ENCODE data around the gene ARFGAP1.
"Not testable (repeated sequence)": the region's sequence is repeated elsewhere in the genome, so short reads cannot be mapped to it uniquely, and the experiment has no call there.

ARFGAP1 gene

GRCh38 chr20:63241272-63241671 is 31.3 kb upstream of the ARFGAP1 start:
- no peak for DNase-seq

DNA sequence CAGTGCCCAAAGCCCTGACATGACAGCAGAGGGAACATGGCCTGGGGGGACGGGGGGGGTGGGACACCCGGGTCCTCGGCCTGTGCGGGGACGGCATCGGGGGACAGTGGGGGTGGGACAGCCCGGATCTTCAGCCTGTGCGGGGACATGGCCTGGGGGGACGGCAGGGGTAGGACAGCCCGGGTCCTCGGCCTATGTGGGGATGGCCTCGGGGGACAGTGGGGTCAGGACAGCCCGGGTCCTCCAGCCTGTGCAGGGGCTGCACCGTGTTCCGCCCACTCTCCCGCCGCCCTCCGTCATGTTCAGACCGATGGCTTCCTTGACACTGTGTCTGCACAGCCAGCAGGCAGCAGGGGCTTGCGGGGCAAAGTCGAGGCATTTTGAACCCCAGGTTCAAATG is 29.9 kb upstream of the ARFGAP1 start:
- no peak for DNase-seq

DNA sequence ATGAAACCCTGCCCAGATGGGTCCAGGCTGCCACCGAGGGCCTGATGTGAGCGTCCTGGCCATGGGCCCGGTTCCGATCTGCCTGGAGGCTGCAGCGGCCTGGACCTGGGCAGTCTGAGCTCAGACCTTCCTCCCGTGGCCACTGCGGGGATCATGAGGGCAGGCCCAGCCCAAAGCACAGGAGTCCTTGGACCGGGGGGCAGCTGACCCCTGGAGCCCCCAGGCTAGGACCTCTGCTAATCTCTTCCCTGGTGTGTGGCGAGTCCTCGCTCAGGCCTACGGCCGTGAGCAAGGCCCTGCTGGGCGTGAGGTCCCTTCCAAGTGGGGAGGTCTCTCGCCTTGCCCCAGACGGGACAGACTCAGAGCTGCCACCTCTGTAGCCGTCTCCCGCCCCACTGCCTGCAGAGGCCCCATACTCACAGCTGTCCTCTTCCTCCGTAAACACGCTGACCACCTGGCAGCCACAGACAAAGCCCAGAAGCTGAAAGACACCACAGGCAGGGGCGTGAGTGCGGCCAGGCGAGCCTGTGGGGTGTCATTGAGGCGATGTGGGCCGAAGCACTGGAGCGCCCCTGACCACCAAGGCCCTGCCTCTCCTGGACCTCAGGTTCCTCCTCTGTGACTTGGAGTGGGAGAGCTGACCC is 28.9 kb upstream of the ARFGAP1 start:
- no peak for DNase-seq

- DNase-seq = no peak
Measured at GRCh38 chr20:63244468-63244867, 28.1 kb upstream of the ARFGAP1 start.

DNA sequence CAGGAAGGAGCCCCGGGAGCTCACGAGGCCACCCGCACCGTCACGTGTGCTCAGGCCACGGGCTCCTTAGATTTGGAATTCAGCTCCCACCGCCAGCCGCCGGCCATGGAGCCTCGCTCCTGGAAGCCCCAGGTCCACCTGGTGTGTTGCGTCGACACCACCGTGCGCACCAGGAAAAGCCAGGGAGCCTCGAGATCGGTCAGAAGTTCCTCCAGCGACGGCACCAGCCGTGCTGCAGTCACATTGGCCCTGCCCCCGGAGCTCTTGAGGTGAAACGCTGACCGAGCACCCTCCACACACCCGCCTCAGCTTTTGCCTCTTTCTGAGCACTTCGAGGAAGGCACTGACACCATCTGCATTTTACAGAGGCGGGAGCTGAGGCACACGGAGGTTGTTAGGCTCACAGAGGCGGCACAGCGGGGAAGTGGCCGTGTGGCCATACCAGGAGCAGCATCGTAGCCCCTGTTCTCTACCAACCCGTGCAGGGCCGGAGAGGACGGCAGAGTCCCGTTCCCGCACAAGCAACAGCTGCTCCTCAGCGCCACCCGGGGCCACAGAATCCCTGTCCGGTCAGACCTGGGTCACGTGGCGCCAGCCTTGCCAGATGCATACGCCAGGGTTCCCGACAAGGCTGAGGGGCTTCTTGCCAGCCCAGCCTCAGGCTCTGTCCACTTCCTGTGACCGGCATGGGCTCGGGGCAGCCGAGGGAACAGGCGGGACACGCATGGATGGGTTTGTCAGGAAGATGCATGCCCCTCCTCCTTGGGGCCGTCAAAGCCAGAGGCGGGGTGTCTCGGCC is 25.9 kb upstream of the ARFGAP1 start:
- no peak for DNase-seq

DNA sequence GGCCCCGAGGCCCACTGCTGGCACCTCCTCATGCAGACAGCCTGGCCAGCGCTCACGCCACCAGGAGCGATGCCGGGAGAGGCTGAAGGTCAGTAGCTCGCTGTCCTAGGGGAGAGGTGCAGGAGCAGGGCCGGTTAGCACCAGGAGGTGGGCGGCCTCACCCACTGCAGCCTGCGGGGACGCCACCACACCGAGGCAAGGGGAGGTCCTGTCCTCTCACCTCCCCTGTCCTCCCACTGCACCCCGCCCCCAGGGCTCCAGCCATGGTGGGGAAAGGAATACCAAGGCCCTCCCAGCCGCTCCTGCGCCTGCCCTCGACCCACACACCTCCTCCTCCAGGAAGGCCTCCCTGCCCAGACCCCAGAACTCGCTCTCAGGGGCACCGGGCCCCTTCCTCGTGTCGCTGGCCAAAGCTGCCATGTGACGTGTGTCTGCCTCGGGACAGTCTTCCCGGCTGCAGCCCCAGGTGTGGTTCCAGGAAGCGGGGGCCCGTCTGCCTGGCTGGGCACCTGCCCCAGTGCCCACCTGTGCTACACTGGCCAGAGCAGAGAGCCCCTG is 24.9 kb upstream of the ARFGAP1 start:
- no peak for DNase-seq

- no peak for DNase-seq
Measured at GRCh38 chr20:63248835-63249591, 23.6 kb upstream of the ARFGAP1 start.

GRCh38 chr20:63249891-63250290 is 22.7 kb upstream of the ARFGAP1 start:
- no peak for DNase-seq

GRCh38 chr20:63251350-63251749 is 21.3 kb upstream of the ARFGAP1 start:
- DNase-seq = not testable (repeated sequence)

DNA sequence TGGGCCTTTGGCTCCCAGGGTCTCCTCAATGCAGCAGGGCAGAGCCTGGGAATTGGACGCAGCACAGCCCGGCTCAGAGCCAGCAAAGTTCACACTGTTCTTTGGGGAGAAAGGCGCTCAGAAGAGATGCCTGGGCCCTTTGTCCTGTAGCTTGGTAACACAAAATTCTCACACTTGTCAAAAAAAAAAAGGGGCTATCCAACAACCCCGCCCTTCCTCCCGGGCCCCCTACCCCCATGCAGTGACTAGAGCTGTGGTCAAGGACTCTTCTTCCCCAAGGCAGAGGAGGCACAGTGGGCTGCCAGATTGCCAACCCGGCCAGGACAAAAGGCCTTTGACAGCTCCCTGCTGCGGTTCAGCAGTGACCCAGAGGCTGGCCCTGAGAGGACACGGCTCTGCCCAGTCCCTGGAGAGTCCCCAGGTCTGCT is 20.3 kb upstream of the ARFGAP1 start:
- DNase-seq = no peak

DNA sequence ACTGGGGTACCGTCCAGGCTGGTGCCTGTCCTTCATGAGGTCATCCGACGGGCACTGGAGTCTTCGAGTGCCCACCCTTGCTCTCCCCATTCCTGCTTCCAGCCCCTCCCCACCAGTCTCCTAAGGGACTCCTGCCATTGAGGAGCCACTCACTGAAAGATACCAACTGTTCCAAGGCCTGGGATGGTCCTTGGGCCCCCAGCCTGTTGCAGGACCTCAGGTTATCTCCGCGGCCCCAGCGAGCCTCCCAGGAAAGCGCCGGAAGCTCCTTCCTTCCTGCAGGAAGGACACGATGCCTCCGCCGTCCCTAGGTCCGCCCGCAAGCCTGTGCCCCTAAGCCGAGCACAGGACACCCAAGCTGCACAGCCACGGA is 19.6 kb upstream of the ARFGAP1 start:
- no peak for DNase-seq

DNA sequence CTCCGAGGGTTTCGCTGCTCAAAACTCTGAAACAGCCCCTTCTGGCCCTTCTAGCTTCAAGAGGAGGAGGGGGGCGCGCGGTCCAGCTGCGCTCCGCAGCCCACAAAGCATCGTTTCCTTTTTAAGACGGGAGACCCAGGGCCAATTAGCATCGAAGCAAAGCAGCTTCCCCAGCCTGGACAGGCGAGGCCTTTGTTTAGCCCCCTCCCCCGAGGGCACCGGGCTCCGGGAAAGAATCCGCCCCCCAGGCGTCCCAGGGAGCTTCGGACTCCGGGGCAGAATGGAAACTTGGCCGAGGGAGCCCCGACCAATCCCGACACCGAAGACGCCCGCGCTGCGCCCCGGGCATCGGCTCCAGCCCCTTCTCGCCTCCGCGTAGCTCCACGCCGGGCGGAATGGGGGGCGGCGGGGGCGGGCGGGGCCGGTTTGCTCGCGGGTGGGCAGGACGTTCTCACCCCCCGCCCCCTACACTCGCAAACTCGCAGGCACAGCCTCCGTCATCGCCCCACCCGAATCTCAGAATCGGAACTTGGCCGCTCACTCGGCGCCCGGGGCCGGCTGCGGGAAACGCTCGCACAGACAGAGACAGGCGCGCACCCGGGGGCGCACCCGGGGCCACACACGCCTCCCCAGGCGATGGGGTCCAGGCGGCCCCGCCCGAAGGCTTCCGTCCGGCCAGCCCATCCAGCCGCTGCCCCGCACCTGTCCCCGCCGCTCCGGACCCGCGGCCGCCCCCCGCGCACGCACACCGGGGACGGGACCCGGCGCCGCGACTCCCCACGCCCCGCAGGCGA is 19.0 kb upstream of the ARFGAP1 start:
- DNase-seq = no peak

GRCh38 chr20:63254232-63254605 is 18.4 kb upstream of the ARFGAP1 start, which contains the start of gene NKAIN4:
Gene NKAIN4, minus strand, starts transcription at chr20:63254463. Its CDS starts 13 bp downstream, at chr20:63254450.
- DNase-seq = no peak

- DNase-seq = no peak
Measured at GRCh38 chr20:63254606-63255384, 17.8 kb upstream of the ARFGAP1 start.

DNA sequence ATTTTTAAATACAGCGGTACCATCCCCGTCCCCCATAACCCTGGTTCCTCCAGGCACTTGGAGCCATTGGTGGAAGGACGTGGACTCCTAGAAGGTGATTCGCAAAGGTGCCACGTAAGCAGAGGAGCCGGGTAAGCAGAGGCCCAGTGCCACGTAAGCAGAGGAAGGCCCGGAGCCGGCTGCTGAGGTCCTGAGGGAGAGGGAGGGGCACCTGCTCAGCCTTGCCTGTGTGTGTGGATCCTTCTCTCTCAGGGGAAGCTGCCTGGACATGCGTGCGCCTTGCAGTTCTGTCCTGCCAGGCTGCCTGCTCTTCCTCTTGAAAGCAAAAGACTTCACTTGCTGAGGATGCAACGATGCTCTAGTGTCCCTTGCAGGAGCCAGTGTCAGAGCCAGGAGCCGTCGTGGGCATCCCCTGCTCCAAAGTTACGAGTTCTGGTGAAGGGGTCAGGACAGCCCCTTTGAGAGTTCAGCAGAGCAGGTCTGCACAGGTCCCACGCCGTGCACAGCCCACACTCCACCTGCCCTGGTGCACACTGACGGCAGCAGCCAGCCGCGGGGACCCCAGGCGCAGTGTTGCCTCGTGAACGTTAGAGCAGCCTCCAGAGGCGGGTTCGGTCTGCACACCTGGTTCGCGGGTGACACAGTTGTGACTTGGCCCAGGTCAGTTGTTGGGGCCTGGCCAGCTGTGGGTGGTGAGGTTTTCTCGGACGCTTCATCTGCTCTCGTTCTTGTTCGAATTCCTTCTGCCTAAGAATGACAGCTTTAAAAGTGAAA is 16.5 kb upstream of the ARFGAP1 start:
- no peak for DNase-seq

GRCh38 chr20:63256954-63257353 is 15.7 kb upstream of the ARFGAP1 start:
- DNase-seq = no peak

- DNase-seq = no peak
Measured at GRCh38 chr20:63257629-63258028, 15.0 kb upstream of the ARFGAP1 start.

- DNase-seq = no peak
Measured at GRCh38 chr20:63258781-63259180, 13.8 kb upstream of the ARFGAP1 start.

GRCh38 chr20:63259734-63260460 is 12.7 kb upstream of the ARFGAP1 start:
- DNase-seq = no peak

- DNase-seq = no peak
Measured at GRCh38 chr20:63260521-63260920, 12.1 kb upstream of the ARFGAP1 start.

All from CD4-positive, alpha-beta T cell treated with Interleukin-6 for 4 hours (primary cell).